Keratinocyte (primary cell): ENCODE data around the gene WFDC2. TPM values are rescaled to one million over a fixed set of nuclear protein-coding genes. Genes with fewer than 3 reads are reported as not detected.

Experiments used
- DNase-seq: peaks from one replicate; pipeline ENCODE4 v3.0.0-alpha.2; 2011; ENCODE audit warnings: low read depth, missing footprints, low spot score
- FAIRE-seq: peaks from 2 replicates; lab custom pipeline; 2011; peaks lifted over from hg19 to GRCh38; lab: Jason Lieb, UNC
- H2AFZ ChIP-seq: 2 replicates; pipeline ENCODE4 v1.6.0; 2012; ENCODE audit warnings: low read length, control low read depth, inconsistent platforms; ENCODE audit not compliant: control insufficient read depth
- H3K27ac ChIP-seq: 2 replicates; pipeline ENCODE4 v1.5.1; 2011; ENCODE audit warnings: low read length; ENCODE audit not compliant: control insufficient read depth, insufficient read depth
- H3K27me3 ChIP-seq: 3 replicates; pipeline ENCODE4 v1.6.0; 2011; ENCODE audit warnings: low read length; ENCODE audit not compliant: control insufficient read depth, insufficient read depth; ENCODE audit errors: extremely low read depth
- H3K36me3 ChIP-seq, 2 experiments: 2 replicates in 1 of 2; 3 replicates in 1 of 2; pipeline ENCODE4 v1.5.1; 2011; ENCODE audit warnings: low read length in 2 of 2, mild to moderate bottlenecking in 1 of 2; ENCODE audit not compliant: control insufficient read depth in 2 of 2, insufficient read depth in 2 of 2; ENCODE audit errors: extremely low read depth in 1 of 2
- H3K4me1 ChIP-seq: 3 replicates; pipeline ENCODE4 v1.5.1; 2011; ENCODE audit warnings: low read length; ENCODE audit not compliant: control insufficient read depth, insufficient read depth; ENCODE audit errors: extremely low read depth
- H3K4me2 ChIP-seq: 3 replicates; pipeline ENCODE4 v1.6.0; 2011; ENCODE audit warnings: low read depth, low read length; ENCODE audit not compliant: control insufficient read depth, insufficient read depth; ENCODE audit errors: extremely low read depth
- H3K4me3 ChIP-seq, 3 experiments: fragments of 200-600 bp in 1 of 3; sonication (generic) in 1 of 3; 2 replicates in 2 of 3; 3 replicates in 1 of 3; pipeline ENCODE4 v1.5.1; 2011 to 2016; ENCODE audit warnings: low read length in 3 of 3, mild to moderate bottlenecking in 3 of 3, control low read depth in 2 of 3, inconsistent platforms in 1 of 3, low read depth in 1 of 3, mixed read lengths in 1 of 3, mixed run types in 1 of 3, moderate library complexity in 1 of 3; ENCODE audit not compliant: control insufficient read depth in 2 of 3, insufficient read depth in 2 of 3; ENCODE audit errors: extremely low read depth in 1 of 3
- H3K79me2 ChIP-seq: 2 replicates; pipeline ENCODE4 v1.6.0; 2012; ENCODE audit warnings: low read length; ENCODE audit not compliant: control insufficient read depth, insufficient read depth
- H3K9ac ChIP-seq: 3 replicates; pipeline ENCODE4 v1.6.0; 2011; ENCODE audit warnings: low read length; ENCODE audit not compliant: control insufficient read depth, insufficient read depth; ENCODE audit errors: extremely low read depth
- H3K9me1 ChIP-seq: 3 replicates; pipeline ENCODE4 v1.6.0; 2011; ENCODE audit warnings: low read length; ENCODE audit not compliant: control insufficient read depth, insufficient read depth; ENCODE audit errors: extremely low read depth
- H3K9me3 ChIP-seq: 2 replicates; pipeline ENCODE4 v1.5.1; 2012; ENCODE audit warnings: low read depth, low read length; ENCODE audit not compliant: control insufficient read depth
- H4K20me1 ChIP-seq: 3 replicates; pipeline ENCODE4 v1.6.0; 2011; ENCODE audit warnings: low read length; ENCODE audit not compliant: control insufficient read depth, insufficient read depth; ENCODE audit errors: extremely low read depth
- EZH2 ChIP-seq: IDR thresholded peaks from one replicate; pipeline ENCODE4 v1.6.1; 2012; ENCODE audit warnings: inconsistent platforms, mild to moderate bottlenecking, low read length, moderate library complexity
- dilution Hi-C: fragments of 300-500 bp; cut with MboI; formaldehyde crosslinking; loops from one replicate; pipeline ENCODE4 v1.7.0; 2020; ENCODE audit warnings: low sequenced_read_pairs; ENCODE audit not compliant: extremely low pct_ligation_motif_present
- polyA plus RNA-seq, 5 experiments: library from polyadenylated mRNA; depleted of rRNA in 3 of 5; stranded (reverse) in 3 of 5; stranded (forward) in 1 of 5; unstranded in 1 of 5; fragments of >200 nt; gene quantifications; 1 replicate in 1 of 5; 2 replicates in 3 of 5; 3 replicates in 1 of 5; pipeline versions ENCODE4 v1.2.1 to v1.2.3, GENCODE V29; 2011 to 2012; ENCODE audit warnings: missing spikeins in 2 of 5, low read depth in 1 of 5, low replicate concordance in 1 of 5
- TF ChIP-seq, protein P1 (sequence below), 3 experiments: IDR thresholded peaks in 1 of 3; conservative IDR thresholded peaks in 1 of 3; optimal IDR thresholded peaks in 1 of 3; 2 replicates in 2 of 3; 3 replicates in 1 of 3; pipeline versions ENCODE3 to v1.5.1; 2011; ENCODE audit warnings: low read length in 3 of 3, mild to moderate bottlenecking in 3 of 3, moderate library complexity in 2 of 3, control low read depth in 1 of 3, inconsistent platforms in 1 of 3; ENCODE audit not compliant: insufficient read depth in 2 of 3; ENCODE audit errors: extremely low read depth in 1 of 3

Gene WFDC2
- polyA plus RNA-seq, 1 donor (not counting 4 experiments of a cell fraction or from before 2014, with no cell fraction given), result not detected

DNA sequence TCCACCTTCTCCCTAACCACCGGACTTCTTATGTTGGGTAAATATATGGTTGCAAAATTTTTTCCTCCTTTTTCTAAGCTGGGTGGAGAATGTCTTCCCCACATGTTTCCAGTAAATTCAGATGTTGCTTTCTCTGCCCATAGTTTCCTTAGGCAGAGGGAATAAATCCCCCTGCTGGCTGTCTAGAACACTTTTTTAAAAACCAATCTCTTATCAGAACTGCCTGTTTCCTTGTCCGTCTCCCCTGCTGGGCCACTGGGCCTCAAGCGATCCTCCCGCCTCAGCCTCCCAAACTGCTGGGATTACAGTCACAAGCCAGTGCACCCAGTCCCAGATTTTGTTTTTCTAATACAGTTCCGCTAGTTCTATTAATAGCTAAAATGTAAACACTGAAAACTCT is 9.9 kb upstream of the WFDC2 start:
- Histone ChIP-seq H3K4me3 (no peak overlapping the region), H3K27ac (no peak overlapping the region), H3K79me2 (no peaks in the 10 kb centered on the region), H3K9me1 (no peaks in the 10 kb centered on the region), H3K4me1 (no peaks in the 10 kb centered on the region), H3K4me2 (no peak overlapping the region), H3K36me3 (no peaks in the 10 kb centered on the region), H4K20me1 (no peaks in the 10 kb centered on the region), H3K9ac (no peak overlapping the region), H3K9me3 (no peaks in the 10 kb centered on the region), H3K27me3 (peaks cover 28% of the 10 kb centered on the region), H2AFZ (no peak overlapping the region)
- no peak for FAIRE-seq
- TF ChIP-seq, protein P1, sequence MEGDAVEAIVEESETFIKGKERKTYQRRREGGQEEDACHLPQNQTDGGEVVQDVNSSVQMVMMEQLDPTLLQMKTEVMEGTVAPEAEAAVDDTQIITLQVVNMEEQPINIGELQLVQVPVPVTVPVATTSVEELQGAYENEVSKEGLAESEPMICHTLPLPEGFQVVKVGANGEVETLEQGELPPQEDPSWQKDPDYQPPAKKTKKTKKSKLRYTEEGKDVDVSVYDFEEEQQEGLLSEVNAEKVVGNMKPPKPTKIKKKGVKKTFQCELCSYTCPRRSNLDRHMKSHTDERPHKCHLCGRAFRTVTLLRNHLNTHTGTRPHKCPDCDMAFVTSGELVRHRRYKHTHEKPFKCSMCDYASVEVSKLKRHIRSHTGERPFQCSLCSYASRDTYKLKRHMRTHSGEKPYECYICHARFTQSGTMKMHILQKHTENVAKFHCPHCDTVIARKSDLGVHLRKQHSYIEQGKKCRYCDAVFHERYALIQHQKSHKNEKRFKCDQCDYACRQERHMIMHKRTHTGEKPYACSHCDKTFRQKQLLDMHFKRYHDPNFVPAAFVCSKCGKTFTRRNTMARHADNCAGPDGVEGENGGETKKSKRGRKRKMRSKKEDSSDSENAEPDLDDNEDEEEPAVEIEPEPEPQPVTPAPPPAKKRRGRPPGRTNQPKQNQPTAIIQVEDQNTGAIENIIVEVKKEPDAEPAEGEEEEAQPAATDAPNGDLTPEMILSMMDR (optimal IDR thresholded peaks at IDR 0.05 in 1 of 3, IDR thresholded peaks at IDR 0.05 in 1 of 3, conservative IDR thresholded peaks at IDR 0.05 in 1 of 3; ENCODE audit: extremely low read depth in 1 of 3, insufficient read depth in 2 of 3, low read length in 3 of 3), result peak in 1 of 3 experiments; percentile 25
- no peak for TF ChIP-seq EZH2
- no peak for DNase-seq
- dilution Hi-C loops, result no loop called here

DNA sequence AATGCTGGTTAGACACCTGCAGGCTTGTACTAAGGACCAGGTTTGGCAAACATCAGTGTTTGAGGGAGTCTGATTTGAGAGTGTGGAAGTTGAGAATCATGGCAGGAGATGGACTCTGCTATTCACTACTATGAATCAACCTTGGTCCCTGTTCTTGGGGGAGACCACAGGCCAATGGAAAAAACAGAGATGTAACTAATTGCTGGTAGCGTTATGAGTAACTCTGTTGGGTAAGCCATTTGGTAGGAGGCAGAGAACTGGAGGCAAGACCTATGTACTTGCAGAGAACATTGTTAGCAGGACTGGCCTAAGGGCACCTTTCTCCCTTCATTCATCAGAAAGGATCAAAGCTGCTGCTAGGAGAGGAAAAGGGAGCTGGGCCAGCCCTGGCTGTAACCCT is 8.3 kb upstream of the WFDC2 start:
- peaks cover 30% of the 10 kb centered on the region for H3K27me3 ChIP-seq
- no peaks in the 10 kb centered on the region for H3K79me2 ChIP-seq
- H3K4me3 ChIP-seq, result no peak overlapping the region
- H3K4me1 ChIP-seq, result no peaks in the 10 kb centered on the region
- H3K27ac ChIP-seq, result no peak overlapping the region
- TF ChIP-seq, protein P1 (optimal IDR thresholded peaks at IDR 0.05 in 1 of 3, IDR thresholded peaks at IDR 0.05 in 1 of 3, conservative IDR thresholded peaks at IDR 0.05 in 1 of 3; ENCODE audit: extremely low read depth in 1 of 3, insufficient read depth in 2 of 3, low read length in 3 of 3), result no peak
- peak; percentile 29 for TF ChIP-seq EZH2
- H3K36me3 ChIP-seq, result no peaks in the 10 kb centered on the region
- H3K4me2 ChIP-seq, result no peak overlapping the region
- H4K20me1 ChIP-seq, result no peaks in the 10 kb centered on the region
- no peak overlapping the region for H2AFZ ChIP-seq
- FAIRE-seq, result no peak
- no peaks in the 10 kb centered on the region for H3K9me1 ChIP-seq
- no peak for DNase-seq
- H3K9me3 ChIP-seq, result no peaks in the 10 kb centered on the region
- no peak overlapping the region for H3K9ac ChIP-seq
- dilution Hi-C loops, result no loop called here
